ENCODE data around the gene EOLA1. TPM values are rescaled to one million over a fixed set of nuclear protein-coding genes. Genes with fewer than 3 reads are reported as not detected.

Gene EOLA1
- polyA plus RNA-seq (2013, experiment 1 of 4), result 11.0 TPM
- 13.3 TPM for polyA plus RNA-seq (2013, experiment 2 of 4)
- polyA plus RNA-seq (2013, experiment 3 of 4), result 9.0 TPM
- polyA plus RNA-seq (2013, experiment 4 of 4), result 11.4 TPM

DNA sequence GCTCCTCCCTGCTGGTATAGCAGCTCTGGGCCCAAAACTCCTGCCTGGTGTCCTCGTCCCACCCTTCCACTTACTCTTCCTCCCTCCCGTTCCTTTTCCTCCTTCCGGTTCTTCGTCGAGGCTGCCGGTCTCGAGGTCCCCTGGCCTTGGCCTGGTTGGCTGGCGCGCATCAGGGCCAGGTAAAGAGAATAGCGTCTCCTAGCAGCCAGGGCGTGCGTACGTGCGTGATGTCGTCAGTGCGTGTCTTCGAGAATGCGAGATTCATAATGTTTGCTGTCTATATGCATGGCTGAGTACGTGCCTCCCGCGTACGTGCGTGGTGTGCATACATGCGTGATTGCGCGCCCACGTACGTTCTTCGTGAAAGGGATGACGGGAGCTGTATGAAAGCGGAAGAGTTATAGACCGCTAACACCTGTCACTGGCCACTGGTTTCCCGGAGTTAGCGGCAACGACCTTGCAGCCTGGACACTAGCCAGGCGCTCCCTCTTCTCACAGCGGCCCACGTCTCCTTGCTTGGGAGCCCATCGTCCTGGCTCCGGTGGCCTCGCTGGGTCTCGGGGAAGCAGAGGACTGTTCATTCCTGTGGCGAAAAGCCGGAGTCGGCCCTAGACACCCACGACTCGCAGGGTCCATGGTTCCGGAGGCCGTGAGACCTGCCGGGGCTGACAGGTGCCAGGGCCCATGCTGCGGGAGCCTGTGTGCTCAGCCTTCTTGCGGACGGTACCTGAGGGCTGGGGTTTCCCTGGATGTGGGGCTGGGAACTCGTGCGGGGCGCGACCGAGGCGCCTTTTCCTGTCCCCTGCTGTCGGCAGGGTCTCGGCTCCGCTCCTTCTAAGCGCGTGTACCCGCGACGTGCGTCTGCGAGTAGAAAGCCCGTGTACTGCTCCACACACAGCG, at the start of gene EOLA1:
EOLA1 (plus strand) TSS at position 392 of the 900 bp plus-strand sequence. CDS start 4,619 bp downstream, outside the sequence.
- no peaks in the 10 kb centered on the region for H3K36me3 ChIP-seq (ENCODE audit: control insufficient read depth, insufficient read depth, low read length)
- peak within 1 kb of the TSS; percentile 77 for H3K27ac ChIP-seq (ENCODE audit: insufficient read depth, low read depth, low read length, poor library complexity, severe bottlenecking)
- H3K9me3 ChIP-seq (ENCODE audit: control insufficient read depth, low read length), result no peaks in the 10 kb centered on the region
- no peaks in the 10 kb centered on the region for H3K4me1 ChIP-seq (ENCODE audit: control insufficient read depth, insufficient read depth, low read length)
- H3K4me3 ChIP-seq (ENCODE audit: insufficient read depth, low read depth, low read length), result peak within 1 kb of the TSS; percentile 43
- WGBS, 2 experiments, result 1% methylated on average over 71 of the region's 71 CpGs
- H3K27me3 ChIP-seq (ENCODE audit: control insufficient read depth, insufficient read depth, low read length, poor library complexity, severe bottlenecking), result no peaks in the 10 kb centered on the region

DNA sequence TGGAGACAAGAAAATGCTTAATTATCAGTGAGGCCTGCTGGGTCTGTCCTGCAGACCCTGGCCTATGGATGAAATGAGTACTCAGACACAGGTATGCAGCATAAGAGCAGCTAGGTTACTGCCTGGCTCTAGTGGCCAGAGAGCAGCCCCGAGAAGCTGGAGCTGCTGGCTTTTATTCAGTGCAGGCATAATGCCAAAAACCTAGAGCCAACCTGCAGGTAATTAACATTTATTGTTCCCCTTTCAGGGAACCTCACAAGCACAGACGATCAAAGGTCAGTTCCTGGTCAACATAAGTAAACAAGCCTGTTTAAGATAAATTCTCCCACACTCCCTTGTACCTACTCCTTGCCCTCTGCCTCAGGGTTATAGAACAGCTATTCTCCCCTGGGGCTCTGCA, 49.0 kb upstream of the EOLA1 start:
- no peak overlapping the region for H3K27ac ChIP-seq (ENCODE audit: insufficient read depth, low read depth, low read length, poor library complexity, severe bottlenecking)
- no peaks in the 10 kb centered on the region for H3K27me3 ChIP-seq (ENCODE audit: control insufficient read depth, insufficient read depth, low read length, poor library complexity, severe bottlenecking)
- H3K36me3 ChIP-seq (ENCODE audit: control insufficient read depth, insufficient read depth, low read length), result no peaks in the 10 kb centered on the region
- no peaks in the 10 kb centered on the region for H3K4me1 ChIP-seq (ENCODE audit: control insufficient read depth, insufficient read depth, low read length)
- 90 to 91% methylated on average over 2 of the region's 2 CpGs for WGBS, 2 experiments
- no peaks in the 10 kb centered on the region for H3K9me3 ChIP-seq (ENCODE audit: control insufficient read depth, low read length)
- H3K4me3 ChIP-seq (ENCODE audit: insufficient read depth, low read depth, low read length), result no peak overlapping the region

DNA sequence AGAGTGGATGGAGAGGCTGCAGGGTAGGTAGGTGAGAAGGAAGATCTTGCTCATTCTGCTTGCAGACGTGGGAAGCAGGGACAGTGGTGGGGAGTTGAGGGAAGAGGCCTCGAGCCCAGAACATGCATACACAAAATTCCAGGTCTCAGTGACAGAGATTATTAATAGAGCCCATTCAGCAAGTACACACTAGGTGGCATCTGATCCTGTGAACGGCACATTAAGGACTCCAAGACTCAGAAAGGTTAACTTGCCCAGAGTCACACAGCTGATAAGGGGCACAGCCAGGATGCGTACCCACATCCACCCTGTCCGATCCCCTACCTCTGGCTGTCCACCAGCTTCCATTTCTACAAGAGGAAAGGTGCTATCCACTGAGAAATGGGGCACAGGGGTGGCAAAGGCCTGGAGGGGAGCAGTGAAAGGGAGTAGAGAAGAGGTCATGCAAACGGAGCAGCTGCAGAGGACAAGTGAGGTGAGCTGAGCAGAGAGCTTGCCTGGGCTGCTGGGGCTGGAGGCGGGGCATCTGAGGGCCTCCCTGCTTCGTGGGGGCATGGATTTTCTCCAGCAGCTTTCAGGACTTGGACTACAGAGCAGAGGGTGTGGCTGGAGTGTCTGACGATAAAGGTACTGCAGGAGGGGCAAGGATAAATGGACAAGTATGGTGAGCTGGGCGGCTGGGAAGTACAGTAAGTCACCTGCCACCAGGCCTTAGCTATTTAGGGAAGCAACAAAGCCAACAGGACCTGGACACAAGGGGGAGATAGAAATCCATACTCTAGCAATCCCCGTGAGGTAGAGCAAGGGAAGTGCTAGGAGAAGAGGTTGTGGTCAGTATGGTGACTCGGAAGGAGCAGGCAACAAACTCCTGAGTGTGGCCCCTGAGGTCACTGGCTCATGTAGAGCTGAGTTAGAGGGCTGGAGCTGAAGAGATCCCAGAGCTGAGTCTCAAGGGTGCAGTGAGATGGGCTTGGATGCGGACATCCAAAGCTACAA, 46.9 kb upstream of the EOLA1 start:
- H3K4me1 ChIP-seq (ENCODE audit: control insufficient read depth, insufficient read depth, low read length), result no peaks in the 10 kb centered on the region
- no peaks in the 10 kb centered on the region for H3K36me3 ChIP-seq (ENCODE audit: control insufficient read depth, insufficient read depth, low read length)
- no peak overlapping the region for H3K4me3 ChIP-seq (ENCODE audit: insufficient read depth, low read depth, low read length)
- H3K27ac ChIP-seq (ENCODE audit: insufficient read depth, low read depth, low read length, poor library complexity, severe bottlenecking), result no peak overlapping the region
- 90 to 93% methylated on average over 11 to 13 of the region's 13 CpGs for WGBS, 2 experiments
- H3K27me3 ChIP-seq (ENCODE audit: control insufficient read depth, insufficient read depth, low read length, poor library complexity, severe bottlenecking), result no peaks in the 10 kb centered on the region
- no peaks in the 10 kb centered on the region for H3K9me3 ChIP-seq (ENCODE audit: control insufficient read depth, low read length)

DNA sequence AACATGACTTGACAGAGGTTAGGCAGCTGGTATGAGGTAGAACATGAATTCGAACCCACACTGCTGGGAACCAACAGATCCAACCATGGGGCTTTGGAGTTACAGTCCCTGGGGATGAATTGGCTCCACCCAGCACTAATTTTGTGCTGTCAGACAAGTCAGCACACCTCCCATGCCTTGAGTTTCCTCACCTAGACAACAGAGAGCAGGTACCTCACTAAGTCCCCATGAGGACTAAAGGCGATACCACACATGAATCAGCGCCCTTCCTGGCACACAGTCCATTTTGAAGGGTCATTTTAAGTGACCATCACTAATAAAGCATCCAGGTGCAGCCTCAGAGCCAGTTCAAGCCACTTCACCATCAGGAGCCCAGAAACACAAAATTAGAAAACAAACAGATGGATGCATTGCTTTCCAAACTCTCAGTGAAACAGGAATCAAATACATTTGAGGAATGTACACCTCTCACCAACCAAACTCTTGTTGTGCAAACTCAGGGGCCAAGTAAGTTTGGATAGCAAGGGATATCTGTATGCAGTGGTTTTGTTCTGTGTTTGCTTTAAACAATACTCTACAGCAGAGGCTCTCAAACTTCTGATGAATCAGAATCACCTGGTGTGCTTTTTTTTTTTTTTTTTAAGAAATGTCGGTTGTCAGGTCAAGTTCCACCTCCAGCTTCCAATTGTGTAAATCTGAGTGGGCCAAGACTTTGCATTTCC, 45.8 kb upstream of the EOLA1 start:
- Histone ChIP-seq H3K36me3 (ENCODE audit: control insufficient read depth, insufficient read depth, low read length) (no peaks in the 10 kb centered on the region), H3K27me3 (ENCODE audit: control insufficient read depth, insufficient read depth, low read length, poor library complexity, severe bottlenecking) (no peaks in the 10 kb centered on the region), H3K9me3 (ENCODE audit: control insufficient read depth, low read length) (no peaks in the 10 kb centered on the region), H3K27ac (ENCODE audit: insufficient read depth, low read depth, low read length, poor library complexity, severe bottlenecking) (no peak overlapping the region), H3K4me3 (ENCODE audit: insufficient read depth, low read depth, low read length) (no peak overlapping the region), H3K4me1 (ENCODE audit: control insufficient read depth, insufficient read depth, low read length) (no peaks in the 10 kb centered on the region)
- WGBS, 2 experiments, result 96 to 99% methylated on average over 3 to 4 of the region's 4 CpGs

DNA sequence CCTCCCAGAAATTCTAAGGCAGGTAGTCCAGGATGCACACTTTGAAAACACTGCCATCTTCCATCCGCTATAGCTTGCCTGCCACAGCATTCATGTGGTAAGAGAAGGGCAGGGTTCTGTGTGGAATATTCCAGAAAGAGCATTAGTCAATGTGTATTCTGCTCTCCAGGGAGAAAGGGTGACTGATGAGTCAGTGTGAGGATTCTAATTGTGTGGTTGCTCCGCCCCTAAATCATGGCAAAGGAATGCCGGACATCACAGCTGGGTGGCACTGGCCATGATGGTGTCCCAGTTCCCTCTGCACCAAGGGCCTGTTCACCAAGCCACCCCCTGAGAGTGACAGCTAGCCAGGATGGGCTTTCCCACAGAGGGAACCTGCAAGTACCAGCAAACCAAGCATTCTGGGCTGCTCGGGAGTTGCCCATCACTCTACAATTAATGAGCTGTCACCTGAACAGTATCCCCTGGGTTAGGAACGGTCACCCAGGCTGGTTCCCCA, 45.2 kb upstream of the EOLA1 start:
- Histone ChIP-seq H3K4me1 (ENCODE audit: control insufficient read depth, insufficient read depth, low read length) (no peaks in the 10 kb centered on the region), H3K36me3 (ENCODE audit: control insufficient read depth, insufficient read depth, low read length) (no peaks in the 10 kb centered on the region), H3K27me3 (ENCODE audit: control insufficient read depth, insufficient read depth, low read length, poor library complexity, severe bottlenecking) (no peaks in the 10 kb centered on the region), H3K9me3 (ENCODE audit: control insufficient read depth, low read length) (no peaks in the 10 kb centered on the region), H3K4me3 (ENCODE audit: insufficient read depth, low read depth, low read length) (no peak overlapping the region), H3K27ac (ENCODE audit: insufficient read depth, low read depth, low read length, poor library complexity, severe bottlenecking) (no peak overlapping the region)
- WGBS, 2 experiments, result 94 to 97% methylated on average over 5 of the region's 5 CpGs

DNA sequence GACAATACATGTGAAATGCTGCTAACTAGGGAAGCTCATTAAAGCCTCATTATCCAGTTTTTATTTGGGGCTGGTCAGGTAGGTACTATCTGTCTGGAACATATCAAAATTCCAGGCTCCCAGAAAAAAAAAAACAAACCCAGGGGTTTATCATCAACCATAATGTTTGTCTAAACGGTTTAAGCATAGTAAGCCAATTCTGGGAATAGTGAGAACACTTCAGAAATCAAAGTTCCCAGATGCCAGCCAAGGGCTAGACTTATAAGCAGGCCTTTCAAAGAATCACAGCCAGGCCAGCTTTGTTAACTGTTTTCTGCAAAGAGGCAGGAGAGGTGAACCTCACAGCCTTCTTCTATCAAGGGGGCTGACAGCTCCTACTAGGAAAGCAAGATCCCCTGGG, 43.8 kb upstream of the EOLA1 start:
- no peak overlapping the region for H3K4me3 ChIP-seq (ENCODE audit: insufficient read depth, low read depth, low read length)
- no peak overlapping the region for H3K27ac ChIP-seq (ENCODE audit: insufficient read depth, low read depth, low read length, poor library complexity, severe bottlenecking)
- no peaks in the 10 kb centered on the region for H3K36me3 ChIP-seq (ENCODE audit: control insufficient read depth, insufficient read depth, low read length)
- 93 to 100% methylated on average over 1 of the region's 1 CpG for WGBS, 2 experiments
- H3K9me3 ChIP-seq (ENCODE audit: control insufficient read depth, low read length), result no peaks in the 10 kb centered on the region
- no peaks in the 10 kb centered on the region for H3K27me3 ChIP-seq (ENCODE audit: control insufficient read depth, insufficient read depth, low read length, poor library complexity, severe bottlenecking)
- no peaks in the 10 kb centered on the region for H3K4me1 ChIP-seq (ENCODE audit: control insufficient read depth, insufficient read depth, low read length)

DNA sequence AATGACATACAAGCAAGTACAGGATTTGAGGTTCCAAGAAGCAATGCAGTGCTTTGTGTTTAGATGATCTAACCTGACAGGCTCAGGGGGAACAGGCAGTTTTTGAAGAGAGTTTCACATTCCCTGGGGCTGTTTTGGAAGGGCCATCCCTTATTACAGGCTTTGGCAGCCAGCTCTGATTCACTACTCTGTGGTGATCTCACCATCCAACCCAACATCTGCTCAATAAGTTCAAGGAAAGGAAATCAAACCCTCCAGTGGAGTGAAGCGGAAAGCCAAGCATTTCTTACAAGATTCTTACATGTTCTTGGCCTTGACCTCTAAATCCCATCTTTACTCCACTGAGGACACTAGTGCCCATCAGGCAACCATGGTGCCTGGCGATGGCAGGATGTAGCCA, 43.2 kb upstream of the EOLA1 start:
- 91 to 100% methylated on average over 2 of the region's 2 CpGs for WGBS, 2 experiments
- no peaks in the 10 kb centered on the region for H3K4me1 ChIP-seq (ENCODE audit: control insufficient read depth, insufficient read depth, low read length)

DNA sequence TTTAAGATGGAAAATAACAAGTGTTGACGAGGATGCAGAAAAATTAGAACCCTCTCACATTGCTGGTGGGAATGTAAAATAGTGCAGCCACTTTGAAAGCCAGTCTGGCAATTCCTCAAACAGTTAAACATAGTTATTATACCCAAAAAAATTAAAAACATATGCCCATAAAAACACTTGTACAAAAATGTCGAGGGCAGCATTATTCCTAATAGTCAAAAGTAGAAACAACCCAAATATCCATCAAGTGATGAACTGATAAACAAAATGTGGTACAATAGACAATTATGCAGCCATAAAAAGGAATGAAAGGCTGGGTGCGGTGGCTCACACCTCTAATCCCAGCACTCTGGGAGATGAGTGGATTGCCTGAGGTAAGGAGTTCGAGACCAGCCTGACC, 42.0 kb upstream of the EOLA1 start:
- Histone ChIP-seq H3K27me3 (ENCODE audit: control insufficient read depth, insufficient read depth, low read length, poor library complexity, severe bottlenecking) (no peaks in the 10 kb centered on the region), H3K36me3 (ENCODE audit: control insufficient read depth, insufficient read depth, low read length) (no peaks in the 10 kb centered on the region), H3K4me1 (ENCODE audit: control insufficient read depth, insufficient read depth, low read length) (no peaks in the 10 kb centered on the region), H3K4me3 (ENCODE audit: insufficient read depth, low read depth, low read length) (no peak overlapping the region), H3K27ac (ENCODE audit: insufficient read depth, low read depth, low read length, poor library complexity, severe bottlenecking) (no peak overlapping the region), H3K9me3 (ENCODE audit: control insufficient read depth, low read length) (no peaks in the 10 kb centered on the region)
- 77 to 96% methylated on average over 2 to 3 of the region's 4 CpGs for WGBS, 2 experiments

More for the DNA sequence above, 43.2 kb upstream of the EOLA1 start:
- Histone ChIP-seq H3K36me3 (ENCODE audit: control insufficient read depth, insufficient read depth, low read length) (no peaks in the 10 kb centered on the region), H3K4me3 (ENCODE audit: insufficient read depth, low read depth, low read length) (no peak overlapping the region), H3K27ac (ENCODE audit: insufficient read depth, low read depth, low read length, poor library complexity, severe bottlenecking) (no peak overlapping the region), H3K27me3 (ENCODE audit: control insufficient read depth, insufficient read depth, low read length, poor library complexity, severe bottlenecking) (no peaks in the 10 kb centered on the region), H3K9me3 (ENCODE audit: control insufficient read depth, low read length) (no peaks in the 10 kb centered on the region)

DNA sequence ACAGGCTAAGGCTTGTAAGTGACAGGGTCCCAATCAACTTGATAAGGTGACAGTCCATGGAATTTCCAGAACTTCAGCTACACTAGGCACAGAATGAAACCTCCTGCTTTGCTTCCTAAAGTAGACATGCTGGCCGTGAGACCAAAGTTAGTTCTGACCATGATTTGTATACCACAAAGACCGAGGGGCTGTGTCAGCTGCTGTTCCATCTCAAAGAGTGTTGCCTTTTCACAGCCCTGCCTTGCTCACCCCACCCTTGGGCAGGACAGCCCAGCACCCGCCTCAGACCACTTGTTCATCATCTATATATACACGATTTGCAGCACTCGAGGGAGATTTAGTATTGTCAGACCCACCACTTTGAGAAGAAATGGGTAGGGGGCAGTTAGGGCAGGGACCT, 41.0 kb upstream of the EOLA1 start:
- Histone ChIP-seq H3K4me3 (ENCODE audit: insufficient read depth, low read depth, low read length) (no peak overlapping the region), H3K36me3 (ENCODE audit: control insufficient read depth, insufficient read depth, low read length) (no peaks in the 10 kb centered on the region), H3K27ac (ENCODE audit: insufficient read depth, low read depth, low read length, poor library complexity, severe bottlenecking) (no peak overlapping the region), H3K9me3 (ENCODE audit: control insufficient read depth, low read length) (no peaks in the 10 kb centered on the region), H3K27me3 (ENCODE audit: control insufficient read depth, insufficient read depth, low read length, poor library complexity, severe bottlenecking) (no peaks in the 10 kb centered on the region), H3K4me1 (ENCODE audit: control insufficient read depth, insufficient read depth, low read length) (peaks cover 7% of the 10 kb centered on the region)
- WGBS, 2 experiments, result 92 to 95% methylated on average over 5 of the region's 5 CpGs

All from ectodermal cell (in vitro differentiated cells).